GM18951 (cell line): Measurements from ENCODE around the gene PRKAA1.
"Not testable (repeated sequence)": the region's sequence is repeated elsewhere in the genome, so short reads cannot be mapped to it uniquely, and the experiment has no call there.

Experiments
- POLR2A ChIP-seq: IDR thresholded peaks from 4 replicates; pipeline ENCODE4 v1.6.1; 2011; ENCODE audit warnings: mild to moderate bottlenecking; ENCODE audit not compliant: insufficient read length, insufficient read depth; ENCODE audit errors: extremely low read depth
- in situ Hi-C: fragments of 300-500 bp; cut with MboI; formaldehyde crosslinking; loops from one replicate; pipeline ENCODE4 v1.12.0; 2022; ENCODE audit warnings: low sequenced_read_pairs, mixed read lengths, inconsistent platforms; ENCODE audit not compliant: unreplicated experiment

The PRKAA1 gene

GRCh38 chr5:40798801-40799210, 632 bp upstream of the PRKAA1 start:
- no peak for TF ChIP-seq POLR2A
- in situ Hi-C loops: no loop called here

GRCh38 chr5:40797273-40798011, 732 bp downstream of the PRKAA1 start:
- no peak for TF ChIP-seq POLR2A
- in situ Hi-C loops: no loop called here

- in situ Hi-C loops: no loop called here
- TF ChIP-seq POLR2A: no peak
Measured at GRCh38 chr5:40796487-40796889, 1.7 kb downstream of the PRKAA1 start.

- in situ Hi-C loops: not testable (repeated sequence)
Measured at GRCh38 chr5:40794877-40795276, 3.3 kb downstream of the PRKAA1 start.

GRCh38 chr5:40794340-40794739, 3.8 kb downstream of the PRKAA1 start:
- in situ Hi-C loops: not testable (repeated sequence)

- in situ Hi-C loops: not testable (repeated sequence)
Measured at GRCh38 chr5:40792691-40793090, 5.5 kb downstream of the PRKAA1 start.

- TF ChIP-seq POLR2A: no peak
- in situ Hi-C loops: no loop called here
Measured at GRCh38 chr5:40791715-40792139, 6.4 kb downstream of the PRKAA1 start.

- TF ChIP-seq POLR2A: no peak
- in situ Hi-C loops: no loop called here
Measured at GRCh38 chr5:40790947-40791593, 7.1 kb downstream of the PRKAA1 start.

GRCh38 chr5:40788941-40789340, 9.2 kb downstream of the PRKAA1 start:
- in situ Hi-C loops: not testable (repeated sequence)

GRCh38 chr5:40787986-40788385, 10.2 kb downstream of the PRKAA1 start:
- TF ChIP-seq POLR2A: no peak
- in situ Hi-C loops: no loop called here

- in situ Hi-C loops: not testable (repeated sequence)
Measured at GRCh38 chr5:40786664-40787063, 11.5 kb downstream of the PRKAA1 start.

- TF ChIP-seq POLR2A: no peak
- in situ Hi-C loops: no loop called here
Measured at GRCh38 chr5:40784916-40785315, 13.3 kb downstream of the PRKAA1 start.

GRCh38 chr5:40784027-40784653, 14.0 kb downstream of the PRKAA1 start:
- in situ Hi-C loops: no loop called here
- TF ChIP-seq POLR2A: no peak

- in situ Hi-C loops: no loop called here
- TF ChIP-seq POLR2A: no peak
Measured at GRCh38 chr5:40781843-40782409, 16.2 kb downstream of the PRKAA1 start.
